ENCODE measurements around the gene NFKBIB. TPM values are rescaled to one million over a fixed set of nuclear protein-coding genes. Genes with fewer than 3 reads are reported as not detected.

NFKBIB gene
- total and polyA plus RNA-seq, 2 of the 8 experiments (the other 6 are each of a cell fraction or from before 2014, with no cell fraction given), result 37.3 to 44.1 TPM

- 0 out of 7 replicates have a peak overlapping the region, but pooled peaks of 1 of the 4 experiments have one; percentile 82 for H3K9ac ChIP-seq (replicated peaks in 1 of 4; ENCODE audit: extremely low read depth in 1 of 4, low read depth in 3 of 4, low read length in 3 of 4)
- H4K20me1 ChIP-seq (replicated peaks in 1 of 2; ENCODE audit: control insufficient read depth in 1 of 2, insufficient read depth in 2 of 2, low read length in 2 of 2), result peaks cover 2 to 5% of the 10 kb centered on the region in 2 experiments
- H3K4me1 ChIP-seq (replicated peaks in 1 of 4; ENCODE audit: control insufficient read depth in 3 of 4, insufficient read depth in 4 of 4, low read length in 3 of 4), result peaks cover 0 to 13% (median 9%) of the 10 kb centered on the region in 4 experiments; a peak in 6 of 7 replicates
- H3K14ac ChIP-seq (ENCODE audit: insufficient read length), result no peak overlapping the region
- 0 out of 2 replicates have a peak overlapping the region, but pooled peaks have one; percentile 8 for H2AFZ ChIP-seq (ENCODE audit: low read length)
- H3K4me2 ChIP-seq (ENCODE audit: insufficient read depth in 1 of 2, low read depth in 2 of 2, low read length in 2 of 2), result peak overlapping the region; percentile 89 to 96
- peak overlapping the region; percentile 67 to 80 (median 72); a peak in 7 of 8 replicates for H3K4me3 ChIP-seq (ENCODE audit: extremely low read depth in 1 of 4, insufficient read depth in 2 of 4, low read depth in 3 of 4, low read length in 4 of 4)
- peaks cover 0 to 8% (median 0%) of the 10 kb centered on the region in 4 experiments; a peak in 1 of 8 replicates for H3K36me3 ChIP-seq (ENCODE audit: control insufficient read depth in 2 of 4, insufficient read depth in 4 of 4, low read length in 3 of 4)
- no peak for DNase-seq (ENCODE audit: low read depth in 1 of 2, low spot score in 2 of 2)
- H2BK20ac ChIP-seq (ENCODE audit: low read length), result no peak overlapping the region
- WGBS, 2 experiments (ENCODE audit: extremely low coverage in 1 of 2, insufficient coverage in 1 of 2, insufficient read length in 1 of 2, insufficient replicate concordance in 2 of 2, low coverage in 1 of 2, low lambda C conversion rate in 2 of 2, missing lambda C conversion rate in 1 of 2), result 87% methylated on average over 17 of the region's 17 CpGs; no CpG with 5 or more reads in 1 of the 2 experiments
- no peaks in the 10 kb centered on the region for H3K27me3 ChIP-seq (replicated peaks in 1 of 4; ENCODE audit: control insufficient read depth in 3 of 4, extremely low read depth in 1 of 4, insufficient read depth in 3 of 4, low read length in 3 of 4)
- no peak overlapping the region for H3K18ac ChIP-seq (ENCODE audit: extremely low read depth, low read length)
- H4K5ac ChIP-seq (ENCODE audit: insufficient read length, low read depth, low read length), result no peak overlapping the region
- no peak overlapping the region for H3K23ac ChIP-seq (ENCODE audit: insufficient read length)
- H2BK12ac ChIP-seq (ENCODE audit: low read depth, low read length), result no peak overlapping the region
- no peak overlapping the region for H4K91ac ChIP-seq (replicated peaks; ENCODE audit: insufficient read length, low read length)
- H2BK15ac ChIP-seq (ENCODE audit: low read length), result no peak overlapping the region; the same call in 1 of the 2 replicates
- H2BK5ac ChIP-seq (ENCODE audit: low read depth, low read length), result no peak overlapping the region
- H3K56ac ChIP-seq (replicated peaks; ENCODE audit: insufficient read length, low read depth, low read length), result no peak overlapping the region
- H3K9me3 ChIP-seq (ENCODE audit: insufficient read depth in 2 of 2, low read depth in 1 of 2, low read length in 1 of 2), result peaks cover 0 to 7% of the 10 kb centered on the region in 2 experiments; a peak in 1 of 4 replicates
- peaks cover 21% of the 10 kb centered on the region for H3K23me2 ChIP-seq (ENCODE audit: low read depth, low read length)
- no peak overlapping the region for H2AK5ac ChIP-seq (ENCODE audit: low read depth, low read length)
- ChIA-PET CTCF (ENCODE audit: partially characterized antibody) (interaction anchor here (0.6 to 4.3 kb wide), 8 partner anchors 10 to 298 kb away, joined by 3 to 21 read pairs (median 4); no protein-coding TSS in a partner anchor), POLR2A (ENCODE audit: partially characterized antibody) (interaction anchor here (0.6 to 4.5 kb wide), 16 partner anchors 8 to 123 kb away, joined by 3 to 65 read pairs (median 8); partner anchors contain the start of genes CCER2, ECH1, MRPS12 and RINL)
- H3K4ac ChIP-seq (replicated peaks; ENCODE audit: insufficient read length, low read depth, low read length), result no peak overlapping the region
- no peak for FAIRE-seq
- no peak overlapping the region for H2BK120ac ChIP-seq (replicated peaks; ENCODE audit: low read depth, low read length)
- no peak overlapping the region; the same call in 1 of the 2 replicates for H4K8ac ChIP-seq (ENCODE audit: extremely low read depth, insufficient read depth, low read length)
- H3K79me1 ChIP-seq (ENCODE audit: low read depth, low read length), result peaks cover 4% of the 10 kb centered on the region; the same call in 1 of the 2 replicates
- H3K27ac ChIP-seq (ENCODE audit: low read depth, low read length), result no peak overlapping the region
- H3K79me2 ChIP-seq (ENCODE audit: control insufficient read depth in 1 of 2, insufficient read depth in 2 of 2, low read length in 2 of 2), result peaks cover 9% of the 10 kb centered on the region in 2 experiments
- TF ChIP-seq TAF1 (IDR thresholded peaks at IDR 0.05; ENCODE audit: low read depth, low read length) (no peak), HDAC2 (IDR thresholded peaks at IDR 0.05; ENCODE audit: borderline replicate concordance in 1 of 2, low read depth in 2 of 2, low read length in 2 of 2) (no peak), CTBP2 (IDR thresholded peaks at IDR 0.05; ENCODE audit: borderline replicate concordance, insufficient read depth, insufficient read length, low read length) (no peak), GTF2F1 (IDR thresholded peaks at IDR 0.05; ENCODE audit: borderline replicate concordance, low read depth, low read length) (no peak), MAX (IDR thresholded peaks at IDR 0.05) (no peak), SP2 (IDR thresholded peaks at IDR 0.05; ENCODE audit: low read length) (no peak), TCF12 (IDR thresholded peaks at IDR 0.05; ENCODE audit: low read depth, low read length) (no peak), CBX8 (IDR thresholded peaks at IDR 0.05; ENCODE audit: borderline replicate concordance, low read depth, low read length) (no peak), ZNF274 (IDR thresholded peaks at IDR 0.05; ENCODE audit: borderline replicate concordance, extremely low read depth, low read length) (no peak)
These were observed 46.6 kb upstream of the NFKBIB start for GRCh38 chr19:38853214-38853613.

Measured in H1 (cell line).